H9 (cell line): ENCODE results near the gene FOXO6. TPM values are rescaled to one million over a fixed set of nuclear protein-coding genes. Genes with fewer than 3 reads are reported as not detected.

Experiments used
- DNase-seq: peaks from one replicate; pipeline ENCODE4 v3.0.0-alpha.2; 2017
- H2AFZ ChIP-seq: one replicate; pipeline ENCODE4 v1.6.1; 2013; ENCODE audit warnings: mild to moderate bottlenecking, low read length, control low read depth, moderate library complexity
- H2AK5ac ChIP-seq: 2 replicates; pipeline ENCODE4 v1.6.1; 2013; ENCODE audit warnings: low read length, control low read depth, mixed read lengths; ENCODE audit not compliant: insufficient read length
- H2BK120ac ChIP-seq: one replicate; pipeline ENCODE4 v1.6.1; 2013; ENCODE audit warnings: low read depth, mild to moderate bottlenecking, low read length, control low read depth, inconsistent platforms; ENCODE audit not compliant: poor library complexity, severe bottlenecking
- H2BK12ac ChIP-seq: 2 replicates; pipeline ENCODE4 v1.6.1; 2013; ENCODE audit warnings: low read length, control low read depth, mixed read lengths, low read depth; ENCODE audit not compliant: insufficient read length
- H2BK15ac ChIP-seq: 2 replicates; pipeline ENCODE4 v1.6.1; 2013; ENCODE audit warnings: low read depth, low read length, control low read depth
- H2BK20ac ChIP-seq: one replicate; pipeline ENCODE4 v1.6.1; 2013; ENCODE audit warnings: low read depth, mild to moderate bottlenecking, low read length, control low read depth, inconsistent platforms; ENCODE audit not compliant: poor library complexity, severe bottlenecking
- H2BK5ac ChIP-seq: 2 replicates; pipeline ENCODE4 v1.6.1; 2013; ENCODE audit warnings: low read length, control low read depth, mixed read lengths; ENCODE audit not compliant: insufficient read length
- H3K14ac ChIP-seq: 2 replicates; pipeline ENCODE4 v1.6.1; 2013; ENCODE audit warnings: low read length, control low read depth; ENCODE audit not compliant: insufficient read depth
- H3K18ac ChIP-seq: 2 replicates; pipeline ENCODE4 v1.6.1; 2013; ENCODE audit warnings: low read depth, mild to moderate bottlenecking, mixed read lengths, low read length, control low read depth; ENCODE audit not compliant: insufficient read length
- H3K23ac ChIP-seq: 2 replicates; pipeline ENCODE4 v1.6.1; 2013; ENCODE audit warnings: low read length, control low read depth, mixed read lengths, low read depth; ENCODE audit not compliant: insufficient read length
- H3K23me2 ChIP-seq: 2 replicates; pipeline ENCODE4 v1.6.1; 2013; ENCODE audit warnings: low read depth, mild to moderate bottlenecking, mixed read lengths, low read length, control low read depth; ENCODE audit not compliant: insufficient read length, poor library complexity, severe bottlenecking
- H3K27ac ChIP-seq: 2 replicates; pipeline ENCODE4 v1.5.1; 2013; ENCODE audit warnings: low read length, control low read depth, mixed read lengths, low read depth; ENCODE audit not compliant: insufficient read length
- H3K27me3 ChIP-seq: 2 replicates; pipeline ENCODE4 v1.6.1; 2013; ENCODE audit warnings: low read length, control low read depth, inconsistent platforms; ENCODE audit not compliant: insufficient read depth
- H3K4ac ChIP-seq: 2 replicates; pipeline ENCODE4 v1.6.1; 2013; ENCODE audit warnings: low read depth, mild to moderate bottlenecking, control low read depth, inconsistent platforms, low read length, moderate library complexity
- H3K4me1 ChIP-seq: 2 replicates; pipeline ENCODE4 v1.6.1; 2013; ENCODE audit warnings: low read length, control low read depth, inconsistent platforms; ENCODE audit not compliant: insufficient read depth
- H3K4me2 ChIP-seq: 2 replicates; pipeline ENCODE4 v1.6.1; 2013; ENCODE audit warnings: low read length, control low read depth, mixed read lengths; ENCODE audit not compliant: insufficient read length, insufficient read depth
- H3K56ac ChIP-seq: 2 replicates; pipeline ENCODE4 v1.6.1; 2013; ENCODE audit warnings: low read depth, mild to moderate bottlenecking, mixed read lengths, low read length, control low read depth; ENCODE audit not compliant: insufficient read length
- H3K79me1 ChIP-seq: 2 replicates; pipeline ENCODE4 v1.6.1; 2013; ENCODE audit warnings: low read depth, mild to moderate bottlenecking, moderate library complexity, low read length, control low read depth, inconsistent platforms; ENCODE audit not compliant: insufficient read depth, poor library complexity, severe bottlenecking
- H3K79me2 ChIP-seq: 2 replicates; pipeline ENCODE4 v1.6.1; 2013; ENCODE audit warnings: low read length, control low read depth, inconsistent platforms; ENCODE audit not compliant: insufficient read depth
- H3K9ac ChIP-seq: 2 replicates; pipeline ENCODE4 v1.6.1; 2013; ENCODE audit warnings: low read length, control low read depth, mixed read lengths; ENCODE audit not compliant: insufficient read length; ENCODE audit errors: extremely low read depth
- H3K9me3 ChIP-seq: one replicate; pipeline ENCODE4 v1.6.1; 2013; ENCODE audit warnings: low read depth, low read length, inconsistent platforms; ENCODE audit not compliant: control insufficient read depth
- H3T11ph ChIP-seq: one replicate; pipeline ENCODE4 v1.6.1; 2013; ENCODE audit warnings: mild to moderate bottlenecking, low read length, control low read depth, inconsistent platforms
- H4K20me1 ChIP-seq: one replicate; pipeline ENCODE4 v1.6.1; 2013; ENCODE audit not compliant: control insufficient read depth, insufficient read length, insufficient read depth
- H4K5ac ChIP-seq: 2 replicates; pipeline ENCODE4 v1.6.1; 2013; ENCODE audit warnings: low read depth, mild to moderate bottlenecking, mixed read lengths, low read length, control low read depth; ENCODE audit not compliant: insufficient read length
- H4K8ac ChIP-seq: replicated peaks from 2 replicates; pipeline ENCODE4 v1.6.1; 2013; ENCODE audit warnings: low read length, control low read depth, mixed read lengths, low read depth; ENCODE audit not compliant: insufficient read length
- H4K91ac ChIP-seq: 2 replicates; pipeline ENCODE4 v1.6.1; 2013; ENCODE audit warnings: low read depth, mild to moderate bottlenecking, moderate library complexity, mixed read lengths, low read length, control low read depth; ENCODE audit not compliant: insufficient read length
- H3K27ac Mint-ChIP-seq, 3 experiments: 2 replicates in 2 of 3; 3 replicates in 1 of 3; pipeline ENCODE4 v1.8.0; 2020 to 2021; ENCODE audit warnings: mixed read lengths in 3 of 3, mild to moderate bottlenecking in 1 of 3, moderate library complexity in 1 of 3
- H3K27me3 Mint-ChIP-seq: 2 replicates; pipeline ENCODE4 v1.8.0; 2021; ENCODE audit warnings: low read depth, mild to moderate bottlenecking, moderate library complexity, mixed read lengths
- H3K36me3 Mint-ChIP-seq, 3 experiments: 2 replicates in 2 of 3; 3 replicates in 1 of 3; pipeline ENCODE4 v1.8.0; 2020 to 2021; ENCODE audit warnings: low read depth in 3 of 3, mixed read lengths in 3 of 3; ENCODE audit not compliant: insufficient read depth in 1 of 3
- H3K4me1 Mint-ChIP-seq, 2 experiments: 2 replicates each; pipeline ENCODE4 v1.8.0; 2020; ENCODE audit warnings: mixed read lengths in 2 of 2
- H3K4me3 Mint-ChIP-seq, 2 experiments: 2 replicates in 1 of 2; 3 replicates in 1 of 2; pipeline ENCODE4 v1.8.0; 2020 to 2021; ENCODE audit warnings: mild to moderate bottlenecking in 2 of 2, mixed read lengths in 2 of 2, moderate library complexity in 1 of 2
- H3K9me3 Mint-ChIP-seq, 2 experiments: 2 replicates in 1 of 2; 3 replicates in 1 of 2; pipeline ENCODE4 v1.8.0; 2020; ENCODE audit warnings: mild to moderate bottlenecking in 2 of 2, mixed read lengths in 2 of 2, moderate library complexity in 1 of 2
- WGBS: extraction: QIAGEN DNeasy Blood & Tissue Kit; methylation state at CpG from one replicate; pipeline ENCODE4 v1.1.7; 2013; ENCODE audit warnings: missing lambda C conversion rate, low lambda C conversion rate, mixed read lengths; ENCODE audit not compliant: insufficient read length; ENCODE audit errors: extremely low coverage; 5-methylcytosine and 5-hydroxymethylcytosine counted together
- total RNA-seq: library from RNA; stranded (reverse); gene quantifications from 2 replicates; pipeline ENCODE4 v1.2.1, GENCODE V29; 2021
- TF ChIP-seq, protein P1 (sequence below): fragments of 200-600 bp; sonication (generic); conservative IDR thresholded peaks from 3 replicates; pipeline ENCODE4 v1.8.0; 2021; ENCODE audit warnings: antibody characterized with exemption, mild to moderate bottlenecking

FOXO6 gene
- total RNA-seq, 1 experiment from 2014 or later = 0.83 TPM

GRCh38 chr1:41353744-41354143, 7.5 kb upstream of the FOXO6 start:
- no peak overlapping the region for H3K4me2 ChIP-seq
- H3K4me3 Mint-ChIP-seq = no peak overlapping the region

More at GRCh38 chr1:41353744-41354143, 7.5 kb upstream of the FOXO6 start:
- Histone ChIP-seq H4K20me1 (no peaks in the 10 kb centered on the region), H3K4me1 (no peaks in the 10 kb centered on the region; the same call in 1 of the 2 replicates), H3K79me1 (no peaks in the 10 kb centered on the region), H4K5ac (no peak overlapping the region), H3K9me3 (no peaks in the 10 kb centered on the region), H2BK12ac (no peak overlapping the region), H2BK120ac (no peak overlapping the region), H3K14ac (no peak overlapping the region; the same call in 1 of the 2 replicates), H3T11ph (no peak overlapping the region), H2BK20ac (no peak overlapping the region), H3K4ac (no peak overlapping the region), H3K23me2 (no peaks in the 10 kb centered on the region), H3K18ac (no peak overlapping the region), H2BK5ac (no peak overlapping the region), H2BK15ac (no peak overlapping the region), H3K79me2 (no peaks in the 10 kb centered on the region), H2AK5ac (no peak overlapping the region), H4K8ac (no peak overlapping the region), H3K23ac (no peak overlapping the region), H4K91ac (no peak overlapping the region), H3K9ac (no peak overlapping the region), H3K56ac (no peak overlapping the region), H3K27ac (no peak overlapping the region), H3K27me3 (no peaks in the 10 kb centered on the region), H2AFZ (no peak overlapping the region)
- H3K36me3 Mint-ChIP-seq = no peaks in the 10 kb centered on the region
- peaks cover 16% of the 10 kb centered on the region for H3K27me3 Mint-ChIP-seq
- no peaks in the 10 kb centered on the region; a peak in 1 of 5 replicates for H3K9me3 Mint-ChIP-seq
- DNase-seq = no peak
- peaks cover 23 to 27% of the 10 kb centered on the region in 2 experiments for H3K4me1 Mint-ChIP-seq
- no CpG with 5 or more reads among the region's 9 CpGs for WGBS
- H3K27ac Mint-ChIP-seq = peak overlapping the region in 1 of 3 experiments; percentile 23; a peak in 1 of 7 replicates
- TF ChIP-seq, protein P1, sequence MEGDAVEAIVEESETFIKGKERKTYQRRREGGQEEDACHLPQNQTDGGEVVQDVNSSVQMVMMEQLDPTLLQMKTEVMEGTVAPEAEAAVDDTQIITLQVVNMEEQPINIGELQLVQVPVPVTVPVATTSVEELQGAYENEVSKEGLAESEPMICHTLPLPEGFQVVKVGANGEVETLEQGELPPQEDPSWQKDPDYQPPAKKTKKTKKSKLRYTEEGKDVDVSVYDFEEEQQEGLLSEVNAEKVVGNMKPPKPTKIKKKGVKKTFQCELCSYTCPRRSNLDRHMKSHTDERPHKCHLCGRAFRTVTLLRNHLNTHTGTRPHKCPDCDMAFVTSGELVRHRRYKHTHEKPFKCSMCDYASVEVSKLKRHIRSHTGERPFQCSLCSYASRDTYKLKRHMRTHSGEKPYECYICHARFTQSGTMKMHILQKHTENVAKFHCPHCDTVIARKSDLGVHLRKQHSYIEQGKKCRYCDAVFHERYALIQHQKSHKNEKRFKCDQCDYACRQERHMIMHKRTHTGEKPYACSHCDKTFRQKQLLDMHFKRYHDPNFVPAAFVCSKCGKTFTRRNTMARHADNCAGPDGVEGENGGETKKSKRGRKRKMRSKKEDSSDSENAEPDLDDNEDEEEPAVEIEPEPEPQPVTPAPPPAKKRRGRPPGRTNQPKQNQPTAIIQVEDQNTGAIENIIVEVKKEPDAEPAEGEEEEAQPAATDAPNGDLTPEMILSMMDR = no peak
